GM18502 (cell line): ENCODE data around the gene TBXA2R.

Experiments
- ATAC-seq: cut with Tn5 transposase; IDR thresholded peaks from one replicate; pipeline ENCODE4 v1.9.1; 2021; ENCODE audit warnings: mild to moderate bottlenecking; ENCODE audit not compliant: unreplicated experiment, poor library complexity

TBXA2R gene

GRCh38 chr19:3620817-3621547 lies 14.3 kb upstream of the TBXA2R start:
- ATAC-seq, result no peak

- no peak for ATAC-seq
Measured at GRCh38 chr19:3620145-3620816, 13.6 kb upstream of the TBXA2R start.

GRCh38 chr19:3619631-3620012 lies 12.9 kb upstream of the TBXA2R start:
- no peak for ATAC-seq

- no peak for ATAC-seq
Measured at GRCh38 chr19:3618811-3619630, 12.3 kb upstream of the TBXA2R start.

- no peak for ATAC-seq
Measured at GRCh38 chr19:3618144-3618810, 11.6 kb upstream of the TBXA2R start.

GRCh38 chr19:3617463-3617862 lies 10.8 kb upstream of the TBXA2R start:
- ATAC-seq, result no peak

GRCh38 chr19:3615524-3616135 lies 9.0 kb upstream of the TBXA2R start:
- no peak for ATAC-seq

GRCh38 chr19:3614858-3615505 lies 8.3 kb upstream of the TBXA2R start:
- no peak for ATAC-seq

GRCh38 chr19:3613818-3614661 lies 7.4 kb upstream of the TBXA2R start:
- no peak for ATAC-seq

GRCh38 chr19:3612901-3613741 lies 6.4 kb upstream of the TBXA2R start:
- ATAC-seq, result no peak

- ATAC-seq, result no peak
Measured at GRCh38 chr19:3612330-3612729, 5.7 kb upstream of the TBXA2R start.

- no peak for ATAC-seq
Measured at GRCh38 chr19:3611841-3612240, 5.2 kb upstream of the TBXA2R start.

GRCh38 chr19:3610745-3611717 lies 4.4 kb upstream of the TBXA2R start:
- no peak for ATAC-seq

GRCh38 chr19:3609779-3610719 lies 3.4 kb upstream of the TBXA2R start:
- ATAC-seq, result no peak

- no peak for ATAC-seq
Measured at GRCh38 chr19:3608750-3609322, 2.2 kb upstream of the TBXA2R start.
